Stimulated activated CD4-positive, alpha-beta T cell treated with anti-CD3 and anti-CD28 coated beads, Interleukin-2, amount 100 ng/mL, for 24 hours (primary cell): ENCODE results near the gene MEAK7.

Experiments
- DNase-seq, 2 donors: peaks; one replicate each; pipeline ENCODE4 v3.0.0-alpha.2; 2020

Gene MEAK7

GRCh38 chr16:84463221-84463620, 41.2 kb downstream of the MEAK7 start:
- no peak for DNase-seq

GRCh38 chr16:84462296-84463210, 41.9 kb downstream of the MEAK7 start:
- no peak for DNase-seq

GRCh38 chr16:84461413-84462295, 42.8 kb downstream of the MEAK7 start:
- DNase-seq, result no peak

- DNase-seq, result no peak
These were observed 43.4 kb downstream of the MEAK7 start for GRCh38 chr16:84461029-84461412.

GRCh38 chr16:84460406-84461028, 43.9 kb downstream of the MEAK7 start:
- no peak for DNase-seq

GRCh38 chr16:84459941-84460405, 44.5 kb downstream of the MEAK7 start:
- DNase-seq, result no peak

- no peak for DNase-seq
These were observed 44.9 kb downstream of the MEAK7 start for GRCh38 chr16:84459533-84459894.

- no peak for DNase-seq
These were observed 45.6 kb downstream of the MEAK7 start for GRCh38 chr16:84458606-84459532.

- no peak for DNase-seq
These were observed 49.4 kb downstream of the MEAK7 start for GRCh38 chr16:84455031-84455430.
